EH (cell line): ENCODE measurements around the gene SYNE1.

ENCODE experiments used
- DNase-seq: peaks from one replicate; pipeline ENCODE4 v3.0.0-alpha.2; 2015; ENCODE audit warnings: low read depth

SYNE1 gene

GRCh38 chr6:152184573-152184916 is 452.6 kb downstream of the SYNE1 start:
- no peak for DNase-seq

GRCh38 chr6:152180601-152181000 is 456.6 kb downstream of the SYNE1 start:
- no peak for DNase-seq

GRCh38 chr6:152176268-152176667 is 460.9 kb downstream of the SYNE1 start:
- no peak for DNase-seq

GRCh38 chr6:152173957-152174356 is 463.2 kb downstream of the SYNE1 start:
- no peak for DNase-seq

- DNase-seq = peak; percentile 54
Measured at GRCh38 chr6:152173321-152173720, 463.8 kb downstream of the SYNE1 start.

GRCh38 chr6:152170702-152171667 is 466.2 kb downstream of the SYNE1 start:
- DNase-seq = no peak

GRCh38 chr6:152170313-152170701 is 466.9 kb downstream of the SYNE1 start:
- no peak for DNase-seq

GRCh38 chr6:152167641-152168603 is 469.2 kb downstream of the SYNE1 start:
- DNase-seq = no peak

GRCh38 chr6:152166897-152167296 is 470.3 kb downstream of the SYNE1 start:
- DNase-seq = no peak

- DNase-seq = no peak
Measured at GRCh38 chr6:152166497-152166896, 470.7 kb downstream of the SYNE1 start.

- no peak for DNase-seq
Measured at GRCh38 chr6:152164957-152165356, 472.2 kb downstream of the SYNE1 start.

GRCh38 chr6:152161501-152161900 is 475.7 kb downstream of the SYNE1 start:
- peak; percentile 66 for DNase-seq

- DNase-seq = no peak
Measured at GRCh38 chr6:152160346-152160745, 476.8 kb downstream of the SYNE1 start.

GRCh38 chr6:152155792-152156191 is 481.4 kb downstream of the SYNE1 start:
- DNase-seq = no peak

- no peak for DNase-seq
Measured at GRCh38 chr6:152154559-152155356, 482.4 kb downstream of the SYNE1 start.

- peak; percentile 41 for DNase-seq
Measured at GRCh38 chr6:152151920-152152319, 485.2 kb downstream of the SYNE1 start.

- DNase-seq = no peak
Measured at GRCh38 chr6:152150196-152150595, 487.0 kb downstream of the SYNE1 start.

- DNase-seq = no peak
Measured at GRCh38 chr6:152148412-152148811, 488.8 kb downstream of the SYNE1 start.

- DNase-seq = no peak
Measured at GRCh38 chr6:152147269-152147668, 489.9 kb downstream of the SYNE1 start.

GRCh38 chr6:152146385-152146784 is 490.8 kb downstream of the SYNE1 start:
- DNase-seq = peak; percentile 93

- no peak for DNase-seq
Measured at GRCh38 chr6:152143359-152143758, 493.8 kb downstream of the SYNE1 start.

- no peak for DNase-seq
Measured at GRCh38 chr6:152142105-152142504, 495.1 kb downstream of the SYNE1 start.
